ENCODE measurements around the gene PLSCR4.

DNA sequence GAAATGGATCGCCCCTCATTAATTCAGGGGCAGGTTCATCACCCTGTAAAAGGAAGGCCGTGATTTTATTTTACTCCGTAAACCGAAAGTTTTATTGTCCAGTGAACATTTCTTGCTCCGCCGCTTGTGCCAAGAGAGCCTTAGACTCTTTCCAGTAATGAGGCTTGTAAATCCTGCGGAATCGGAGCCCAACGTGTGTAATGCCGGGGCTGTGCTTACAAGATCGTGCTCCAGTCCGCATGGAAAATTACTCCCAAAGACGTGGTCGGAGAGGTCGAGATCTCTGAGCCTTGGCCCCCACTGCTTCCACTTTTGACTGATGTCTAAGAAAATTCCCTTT lies 89.3 kb downstream of the PLSCR4 start:
- TF ChIP-seq RAD21 (IDR thresholded peaks at IDR 0.05 in 1 of 2, conservative IDR thresholded peaks at IDR 0.05 in 1 of 2; ENCODE audit: low read depth in 2 of 2, low read length in 2 of 2) (no peak), CREB1 (IDR thresholded peaks at IDR 0.05) (no peak), ZNF274 (IDR thresholded peaks at IDR 0.05; ENCODE audit: borderline replicate concordance, extremely low read depth, low read length) (no peak), CEBPB (IDR thresholded peaks at IDR 0.05; ENCODE audit: low read depth, low read length) (no peak), EZH2 (IDR thresholded peaks at IDR 0.05; ENCODE audit: low read depth, low read length, severe bottlenecking) (no peak), RFX5 (IDR thresholded peaks at IDR 0.05; ENCODE audit: borderline replicate concordance, low read depth, low read length) (no peak), EP300 (IDR thresholded peaks at IDR 0.05; ENCODE audit: borderline replicate concordance in 1 of 2, low read depth in 2 of 2, low read length in 2 of 2) (no peak)
- TF ChIP-seq, protein P1, sequence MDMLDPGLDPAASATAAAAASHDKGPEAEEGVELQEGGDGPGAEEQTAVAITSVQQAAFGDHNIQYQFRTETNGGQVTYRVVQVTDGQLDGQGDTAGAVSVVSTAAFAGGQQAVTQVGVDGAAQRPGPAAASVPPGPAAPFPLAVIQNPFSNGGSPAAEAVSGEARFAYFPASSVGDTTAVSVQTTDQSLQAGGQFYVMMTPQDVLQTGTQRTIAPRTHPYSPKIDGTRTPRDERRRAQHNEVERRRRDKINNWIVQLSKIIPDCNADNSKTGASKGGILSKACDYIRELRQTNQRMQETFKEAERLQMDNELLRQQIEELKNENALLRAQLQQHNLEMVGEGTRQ (IDR thresholded peaks at IDR 0.05; ENCODE audit: low read length), result no peak
- TF ChIP-seq, protein P2, sequence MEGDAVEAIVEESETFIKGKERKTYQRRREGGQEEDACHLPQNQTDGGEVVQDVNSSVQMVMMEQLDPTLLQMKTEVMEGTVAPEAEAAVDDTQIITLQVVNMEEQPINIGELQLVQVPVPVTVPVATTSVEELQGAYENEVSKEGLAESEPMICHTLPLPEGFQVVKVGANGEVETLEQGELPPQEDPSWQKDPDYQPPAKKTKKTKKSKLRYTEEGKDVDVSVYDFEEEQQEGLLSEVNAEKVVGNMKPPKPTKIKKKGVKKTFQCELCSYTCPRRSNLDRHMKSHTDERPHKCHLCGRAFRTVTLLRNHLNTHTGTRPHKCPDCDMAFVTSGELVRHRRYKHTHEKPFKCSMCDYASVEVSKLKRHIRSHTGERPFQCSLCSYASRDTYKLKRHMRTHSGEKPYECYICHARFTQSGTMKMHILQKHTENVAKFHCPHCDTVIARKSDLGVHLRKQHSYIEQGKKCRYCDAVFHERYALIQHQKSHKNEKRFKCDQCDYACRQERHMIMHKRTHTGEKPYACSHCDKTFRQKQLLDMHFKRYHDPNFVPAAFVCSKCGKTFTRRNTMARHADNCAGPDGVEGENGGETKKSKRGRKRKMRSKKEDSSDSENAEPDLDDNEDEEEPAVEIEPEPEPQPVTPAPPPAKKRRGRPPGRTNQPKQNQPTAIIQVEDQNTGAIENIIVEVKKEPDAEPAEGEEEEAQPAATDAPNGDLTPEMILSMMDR (IDR thresholded peaks at IDR 0.05; ENCODE audit: control extremely low read depth in 1 of 3, insufficient read depth in 1 of 3, low read depth in 1 of 3, low read length in 3 of 3), result no peak
- TF ChIP-seq, protein P3, sequence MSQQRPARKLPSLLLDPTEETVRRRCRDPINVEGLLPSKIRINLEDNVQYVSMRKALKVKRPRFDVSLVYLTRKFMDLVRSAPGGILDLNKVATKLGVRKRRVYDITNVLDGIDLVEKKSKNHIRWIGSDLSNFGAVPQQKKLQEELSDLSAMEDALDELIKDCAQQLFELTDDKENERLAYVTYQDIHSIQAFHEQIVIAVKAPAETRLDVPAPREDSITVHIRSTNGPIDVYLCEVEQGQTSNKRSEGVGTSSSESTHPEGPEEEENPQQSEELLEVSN (IDR thresholded peaks at IDR 0.05), result no peak
